Renal cortex interstitium (tissue), 11 donors: Measurements from ENCODE around the gene ANKRD9. TPM values are rescaled to one million over a fixed set of nuclear protein-coding genes. Genes with fewer than 3 reads are reported as not detected.

Experiments
- DNase-seq, 11 donors: peaks; one replicate each; pipeline ENCODE4 v3.0.0-alpha.2; 2013; ENCODE audit warnings: low read depth in 9 of 11, low spot score in 4 of 11; ENCODE audit errors: extremely low read depth in 1 of 11
- polyA plus RNA-seq, 3 donors: library from polyadenylated mRNA; unstranded; fragments of 120-200 nt; gene quantifications; one replicate each; pipeline ENCODE4 v1.2.1, GENCODE V29; 2013; ENCODE audit not compliant: insufficient read length in 3 of 3

The ANKRD9 gene
- polyA plus RNA-seq, 3 donors, result 4.7 to 7.5 (median 5.3) TPM

- DNase-seq, result no peak
Observed at GRCh38 chr14:102490456-102490855, 19.1 kb downstream of the ANKRD9 start.

DNA sequence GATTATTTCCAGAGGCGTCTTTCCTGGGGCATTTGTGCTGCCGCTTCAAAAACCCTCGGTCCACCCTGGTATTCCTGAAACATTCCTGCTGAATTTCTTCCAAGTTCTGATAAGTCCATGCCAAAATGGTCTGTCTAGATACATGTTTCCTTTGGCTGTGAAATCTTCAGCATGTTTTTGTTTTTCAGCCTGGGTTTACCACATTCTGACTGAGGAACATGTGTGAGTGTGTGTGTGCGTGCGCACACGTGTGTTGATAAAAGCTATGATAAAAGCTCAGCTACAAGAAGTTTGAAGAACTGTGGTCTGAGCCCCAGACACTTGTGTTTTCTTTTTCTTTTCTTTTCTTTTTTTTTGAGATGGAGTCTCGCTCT is 22.4 kb downstream of the ANKRD9 start:
- no peak for DNase-seq

DNA sequence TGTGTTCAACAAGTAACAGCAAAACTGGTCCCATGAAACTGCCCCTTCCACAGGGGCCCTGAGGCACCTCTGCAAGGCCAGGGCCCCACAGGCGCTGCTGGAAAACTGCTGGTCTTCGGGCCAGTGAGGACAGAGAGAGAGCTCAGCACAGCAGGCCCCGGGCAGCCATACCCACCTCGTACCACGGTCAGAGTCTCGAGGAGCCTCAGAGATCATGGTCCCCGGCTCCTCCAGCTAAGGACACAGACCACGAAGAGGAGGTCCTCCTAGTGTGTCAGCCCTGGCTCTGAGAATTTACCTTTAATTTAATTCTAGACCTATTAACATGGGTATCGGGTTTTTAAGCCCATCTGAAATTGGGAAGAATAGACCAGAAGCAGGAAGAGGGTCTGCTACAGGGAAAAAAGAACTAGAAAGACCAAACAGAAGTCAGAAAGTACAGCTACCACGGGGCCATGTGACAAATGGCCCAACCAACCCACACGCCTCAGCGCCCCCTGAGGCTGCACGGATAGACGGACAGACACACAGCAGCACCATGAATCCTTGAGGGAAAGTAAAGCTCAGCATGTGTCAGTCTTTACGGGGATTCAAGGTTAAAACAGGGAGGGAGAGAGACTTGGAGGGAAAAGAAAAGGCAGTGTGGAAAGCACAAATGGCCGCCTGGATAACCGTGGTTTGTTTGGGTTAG is 22.9 kb downstream of the ANKRD9 start:
- no peak for DNase-seq

GRCh38 chr14:102485693-102486512 is 23.7 kb downstream of the ANKRD9 start:
- DNase-seq, result no peak

GRCh38 chr14:102484316-102484715 is 25.3 kb downstream of the ANKRD9 start:
- no peak for DNase-seq

DNA sequence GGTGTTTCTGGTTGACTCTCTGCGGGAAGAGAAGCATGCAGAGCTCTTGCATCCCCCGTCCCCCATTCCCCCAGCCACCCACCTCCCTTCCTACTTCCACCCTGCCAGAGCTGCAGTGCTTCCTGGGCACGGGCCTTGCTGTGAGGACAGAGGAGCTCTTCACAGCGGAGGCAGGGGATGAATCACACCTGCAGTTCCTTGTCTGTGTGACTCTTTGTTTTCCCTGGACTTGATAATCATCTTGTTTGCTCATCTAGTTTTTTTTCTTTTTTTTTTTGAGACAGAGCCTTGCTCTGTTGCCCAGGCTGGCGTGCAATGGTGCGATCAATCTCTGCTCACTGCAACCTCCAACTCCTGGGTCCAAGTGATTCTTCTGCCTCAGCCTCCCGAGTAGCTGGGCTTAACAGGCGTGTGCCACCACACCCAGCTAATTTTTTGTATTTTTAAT is 27.8 kb downstream of the ANKRD9 start:
- no peak for DNase-seq

GRCh38 chr14:102481371-102481770 is 28.2 kb downstream of the ANKRD9 start:
- DNase-seq, result no peak

DNA sequence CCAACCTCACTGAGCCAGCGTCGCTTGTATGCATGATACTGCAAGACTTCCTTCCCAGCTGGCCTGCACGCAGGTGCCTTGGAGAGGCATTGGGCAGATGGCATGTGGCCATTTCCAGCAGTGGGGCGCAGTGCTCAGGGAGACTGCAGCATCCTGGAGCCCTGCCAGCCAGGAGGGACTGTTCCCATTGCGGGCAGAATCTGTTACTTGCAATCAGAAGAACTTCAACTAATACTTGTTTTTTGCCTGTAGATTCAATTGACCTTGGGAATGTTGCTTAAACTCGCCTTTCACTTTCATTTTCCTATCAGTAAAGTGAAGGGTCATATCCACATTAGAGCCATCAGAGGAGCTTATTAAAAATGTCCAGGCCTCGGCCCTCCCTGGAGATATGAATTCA is 29.8 kb downstream of the ANKRD9 start:
- no peak for DNase-seq

GRCh38 chr14:102479107-102479506 is 30.5 kb downstream of the ANKRD9 start:
- DNase-seq, result no peak

- DNase-seq, result no peak
Observed at GRCh38 chr14:102474934-102475333, 34.6 kb downstream of the ANKRD9 start.

DNA sequence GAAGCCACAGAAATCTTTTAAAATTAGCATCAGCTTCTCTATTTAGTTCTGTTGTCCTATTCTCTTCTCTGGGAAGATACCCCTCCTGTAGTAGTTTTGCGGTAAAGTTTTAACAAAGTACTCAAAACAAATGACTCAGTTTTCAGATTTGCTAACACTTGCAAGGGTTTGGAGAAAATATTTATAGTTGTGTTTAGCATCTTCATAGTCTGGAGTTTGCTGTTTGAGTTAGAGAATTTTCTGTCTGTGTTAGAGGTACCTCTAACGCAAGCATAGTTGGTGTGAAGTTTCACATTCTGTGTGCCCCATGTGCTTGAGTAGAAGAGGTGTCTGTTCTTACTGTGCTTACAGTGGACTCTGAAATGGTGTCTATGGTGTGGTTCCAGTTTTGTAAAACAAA is 36.0 kb downstream of the ANKRD9 start:
- no peak for DNase-seq

DNA sequence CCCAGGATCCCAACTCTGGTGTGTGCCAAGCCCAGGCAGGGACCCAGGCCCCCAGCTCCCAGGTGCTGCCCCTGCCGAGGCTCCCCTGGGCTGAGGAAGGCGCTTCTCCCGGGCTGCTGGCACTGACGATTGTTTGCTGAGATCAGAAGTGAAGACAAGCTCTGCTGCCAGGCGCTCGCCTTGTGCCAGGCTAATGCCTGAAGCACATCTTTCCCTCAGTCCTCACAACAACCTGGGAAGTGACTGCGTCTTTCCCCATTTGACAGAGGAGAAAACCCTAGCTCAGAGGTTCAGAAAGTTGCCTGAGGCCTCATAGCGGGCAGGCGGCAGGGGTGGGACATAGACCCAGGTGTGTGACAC is 36.8 kb downstream of the ANKRD9 start:
- DNase-seq, result no peak

- no peak for DNase-seq
Observed at GRCh38 chr14:102471921-102472790, 37.4 kb downstream of the ANKRD9 start.

GRCh38 chr14:102469261-102469660 is 40.3 kb downstream of the ANKRD9 start:
- DNase-seq, result no peak

DNA sequence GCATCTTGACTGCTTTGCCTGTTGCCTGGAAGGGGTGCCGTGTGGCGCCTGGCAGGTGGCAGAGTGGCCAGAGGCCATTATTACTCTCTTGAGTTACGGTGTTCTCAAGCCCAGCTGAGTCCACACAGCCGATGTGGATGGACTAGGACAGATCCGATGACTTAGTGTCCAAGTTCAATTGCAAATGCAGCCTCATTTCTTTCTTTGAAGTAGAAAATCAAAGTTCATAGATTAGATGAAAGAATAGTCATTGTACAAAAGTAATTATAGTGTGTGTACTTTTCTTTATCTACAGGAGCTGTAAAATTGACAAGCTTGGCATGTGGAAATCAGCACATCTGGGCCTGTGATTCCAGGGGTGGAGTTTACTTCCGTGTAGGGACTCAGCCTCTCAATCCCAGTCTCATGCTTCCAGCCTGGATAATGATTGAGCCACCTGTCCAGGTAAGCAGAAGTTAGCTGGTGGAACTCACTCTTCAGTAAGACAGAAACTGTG is 44.7 kb downstream of the ANKRD9 start:
- no peak for DNase-seq

GRCh38 chr14:102464006-102464405 is 45.6 kb downstream of the ANKRD9 start:
- DNase-seq, result no peak

GRCh38 chr14:102462391-102462790 is 47.2 kb downstream of the ANKRD9 start:
- DNase-seq, result no peak

DNA sequence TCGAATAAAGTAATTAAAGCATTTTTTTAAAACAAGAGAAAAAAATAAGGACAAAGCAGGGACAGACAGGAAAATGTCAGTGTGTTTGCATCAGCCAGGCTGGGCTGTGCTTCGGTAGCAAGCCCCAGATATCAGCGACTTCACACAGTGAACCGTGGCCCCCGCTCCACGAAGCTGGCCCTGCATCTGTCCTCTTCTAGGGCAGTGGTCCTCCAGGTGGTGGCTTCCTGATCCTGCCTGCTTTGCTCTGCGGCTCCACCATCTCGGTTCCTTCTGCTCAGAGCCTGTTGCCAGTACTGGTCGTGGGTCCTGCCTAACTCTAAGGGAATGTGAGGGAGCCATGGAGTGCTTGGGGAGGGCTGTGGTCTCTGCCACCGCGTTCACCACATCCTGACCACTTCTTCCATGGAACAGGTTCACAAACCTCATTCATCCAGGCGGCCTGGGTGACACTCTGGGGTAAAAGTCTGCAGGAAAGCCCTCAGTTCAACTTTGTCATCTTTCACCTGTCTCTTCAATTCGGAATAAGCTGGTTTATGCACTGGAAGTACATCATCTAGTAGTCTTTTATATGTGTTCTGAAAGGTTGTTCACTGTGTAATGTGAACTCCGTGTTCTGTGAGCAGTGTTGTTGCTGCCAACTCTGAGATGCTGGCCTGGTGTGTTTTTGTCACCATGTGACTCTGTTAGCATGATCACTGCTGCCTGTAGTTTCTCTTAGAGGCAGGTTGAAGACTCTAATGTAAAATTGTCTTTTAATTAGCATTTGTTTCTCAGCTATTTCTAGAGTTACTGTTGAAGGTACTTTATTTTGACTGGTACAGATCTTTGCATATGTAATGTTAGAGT is 47.9 kb downstream of the ANKRD9 start:
- no peak for DNase-seq

GRCh38 chr14:102457509-102457908 is 52.1 kb downstream of the ANKRD9 start:
- DNase-seq, result no peak
